HepG2 (cell line): ENCODE measurements around the gene MMRN1. TPM values are rescaled to one million over a fixed set of nuclear protein-coding genes. Genes with fewer than 3 reads are reported as not detected.

ENCODE experiments used
- ATAC-seq: fragments of 200-7000 bp; cut with Tn5 transposase; 3 replicates; pipeline ENCODE4 v1.9.1; 2020; ENCODE audit warnings: mild to moderate bottlenecking, moderate library complexity
- BruUV-seq: library from RNA; stranded (reverse); fragments of 400-500 nt; replicated peaks from 2 replicates; lab custom pipeline; 2021; lab: Mats Ljungman, UMichigan
- CTCF ChIA-PET: fragments of 300-600 bp; formaldehyde crosslinking; extraction: SDS; loops from one replicate; lab custom pipeline; 2021; ENCODE audit warnings: low total read pairs, inconsistent platforms, low intra/inter-chr PET ratio; lab: Yijun Ruan, JAX
- POLR2A ChIA-PET: fragments of 350-600 bp; sonication (Branson Sonifier 250); formaldehyde crosslinking; loops from one replicate; lab custom pipeline; 2020; ENCODE audit warnings: antibody characterized with exemption, inconsistent platforms; lab: Yijun Ruan, JAX
- DNase-seq: peaks from one replicate; pipeline ENCODE4 v3.0.0-alpha.2; 2015; ENCODE audit warnings: low spot score
- FAIRE-seq: peaks from 3 replicates; lab custom pipeline; 2011; peaks lifted over from hg19 to GRCh38; lab: Jason Lieb, UNC
- H2AFZ ChIP-seq: one replicate; pipeline ENCODE4 v1.6.1; 2011; ENCODE audit warnings: low read length, inconsistent platforms
- H3K27ac ChIP-seq: fragments of 300-600 bp; 3 replicates; pipeline ENCODE4 v1.8.0; 2011; ENCODE audit warnings: mixed run types, mild to moderate bottlenecking, mixed read lengths, low read length, inconsistent platforms; ENCODE audit not compliant: insufficient read depth; ENCODE audit errors: extremely low read length
- H3K27me3 ChIP-seq, 2 experiments: fragments of 200-600 bp in 1 of 2; 2 replicates in 1 of 2; 3 replicates in 1 of 2; pipeline versions ENCODE4 v1.6.0 to v1.8.0; 2011; ENCODE audit warnings: low read length in 2 of 2, mild to moderate bottlenecking in 2 of 2, moderate library complexity in 2 of 2, inconsistent platforms in 1 of 2; ENCODE audit not compliant: insufficient read depth in 2 of 2, control insufficient read depth in 1 of 2
- H3K36me3 ChIP-seq, 2 experiments: fragments of 200-600 bp in 1 of 2; replicated peaks in 1 of 2; 2 replicates in 1 of 2; 3 replicates in 1 of 2; pipeline versions ENCODE4 v1.5.1 to v1.8.0; 2011; ENCODE audit warnings: low read length in 2 of 2, inconsistent platforms in 1 of 2; ENCODE audit not compliant: insufficient read depth in 2 of 2, control insufficient read depth in 1 of 2
- H3K4me1 ChIP-seq: 2 replicates; pipeline ENCODE4 v1.5.1; 2012; ENCODE audit warnings: low read length, inconsistent platforms; ENCODE audit not compliant: insufficient read depth
- H3K4me2 ChIP-seq: 2 replicates; pipeline ENCODE4 v1.6.0; 2011; ENCODE audit warnings: low read depth, low read length, inconsistent platforms
- H3K4me3 ChIP-seq, 3 experiments: fragments of 200-600 bp in 1 of 3; sonication (generic), shearing (Covaris generic) in 1 of 3; replicated peaks in 1 of 3; 2 replicates each; pipeline ENCODE4 v1.5.1; 2011 to 2016; ENCODE audit warnings: low read length in 3 of 3, inconsistent platforms in 2 of 3, low read depth in 2 of 3, mild to moderate bottlenecking in 2 of 3, control low read depth in 1 of 3, mixed read lengths in 1 of 3; ENCODE audit not compliant: insufficient read depth in 1 of 3
- H3K79me2 ChIP-seq: one replicate; pipeline ENCODE4 v1.6.1; 2011; ENCODE audit warnings: low read length, inconsistent platforms; ENCODE audit not compliant: insufficient read depth
- H3K9ac ChIP-seq: 2 replicates; pipeline ENCODE4 v1.6.0; 2011; ENCODE audit warnings: mild to moderate bottlenecking, low read depth, low read length, inconsistent platforms; ENCODE audit not compliant: insufficient read depth
- H3K9me3 ChIP-seq: 2 replicates; pipeline ENCODE4 v1.5.1; 2012; ENCODE audit warnings: mild to moderate bottlenecking, low read length
- H4K20me1 ChIP-seq: 2 replicates; pipeline ENCODE4 v1.6.0; 2011; ENCODE audit warnings: inconsistent platforms, mild to moderate bottlenecking, low read length, moderate library complexity; ENCODE audit not compliant: insufficient read depth
- ZFAT ChIP-seq: sonication (generic); formaldehyde crosslinking; conservative IDR thresholded peaks from 2 replicates; pipeline ENCODE4 v1.8.1; 2023; ENCODE audit warnings: missing genetic modification reagents, inconsistent platforms
- WGBS: methylation state at CpG from one replicate; pipeline ENCODE4 v1.1.6; 2017; ENCODE audit warnings: low lambda C conversion rate; 5-methylcytosine and 5-hydroxymethylcytosine counted together
- in situ Hi-C: cut with HindIII; loops from 2 replicates; pipeline ENCODE4 v1.10.0; 2017; ENCODE audit warnings: low pct_unique_long_range_greater_than_20kb; ENCODE audit not compliant: extremely low pct_ligation_motif_present
- intact Hi-C: fragments of 100-400 bp; cut with micrococcal nuclease; formaldehyde crosslinking; loops from one replicate; pipeline ENCODE4 v1.10.0; 2022; ENCODE audit not compliant: unreplicated experiment
- polyA plus RNA-seq, 8 experiments: library from polyadenylated mRNA; depleted of rRNA in 3 of 8; stranded (reverse) in 7 of 8; unstranded in 1 of 8; fragments of >200 nt; fragmentation: Illumina TruSeq in 4 of 8; extraction: Trizol in 4 of 8; gene quantifications; 2 replicates each; pipeline versions ENCODE4 v1.2.1 to v1.2.3, GENCODE V29; 2011 to 2016; ENCODE audit warnings: low read depth in 4 of 8, missing spikeins in 1 of 8, mixed read lengths in 1 of 8; ENCODE audit not compliant: insufficient read depth in 1 of 8
- total RNA-seq, 5 experiments: library from RNA; depleted of rRNA; stranded (reverse); fragments of >200 nt; fragmentation: Illumina TruSeq; extraction: Trizol; gene quantifications; 2 replicates each; pipeline ENCODE4 v1.2.3, GENCODE V29; 2016; ENCODE audit warnings: low read depth in 1 of 5
- TF ChIP-seq, protein P1 (sequence below): sonication (generic); formaldehyde crosslinking; IDR thresholded peaks from 2 replicates; pipeline ENCODE4 v1.4.0; 2020; ENCODE audit warnings: mild to moderate bottlenecking, missing genetic modification reagents
- TF ChIP-seq, protein P2 (sequence below): sonication (generic); formaldehyde crosslinking; IDR thresholded peaks from 2 replicates; pipeline ENCODE4 v1.4.0; 2020; ENCODE audit warnings: low read depth, mild to moderate bottlenecking, missing genetic modification reagents
- TF ChIP-seq, protein P3 (sequence below): sonication (generic); formaldehyde crosslinking; IDR thresholded peaks from 2 replicates; pipeline ENCODE4 v1.4.0; 2020; ENCODE audit warnings: missing genetic modification reagents
- TF ChIP-seq, protein P4 (sequence below): sonication (generic); formaldehyde crosslinking; IDR thresholded peaks from 2 replicates; pipeline ENCODE4 v1.4.0; 2020; ENCODE audit warnings: missing genetic modification reagents, mild to moderate bottlenecking, borderline replicate concordance
- TF ChIP-seq, protein P5 (sequence below): sonication (generic); formaldehyde crosslinking; IDR thresholded peaks from 2 replicates; pipeline ENCODE4 v1.8.0; 2022; ENCODE audit warnings: missing genetic modification reagents, mild to moderate bottlenecking, moderate library complexity, borderline replicate concordance

Gene MMRN1
- total and polyA plus RNA-seq, 2 of the 13 experiments (the other 11 are each of a cell fraction or from before 2014, with no cell fraction given), result not detected

DNA sequence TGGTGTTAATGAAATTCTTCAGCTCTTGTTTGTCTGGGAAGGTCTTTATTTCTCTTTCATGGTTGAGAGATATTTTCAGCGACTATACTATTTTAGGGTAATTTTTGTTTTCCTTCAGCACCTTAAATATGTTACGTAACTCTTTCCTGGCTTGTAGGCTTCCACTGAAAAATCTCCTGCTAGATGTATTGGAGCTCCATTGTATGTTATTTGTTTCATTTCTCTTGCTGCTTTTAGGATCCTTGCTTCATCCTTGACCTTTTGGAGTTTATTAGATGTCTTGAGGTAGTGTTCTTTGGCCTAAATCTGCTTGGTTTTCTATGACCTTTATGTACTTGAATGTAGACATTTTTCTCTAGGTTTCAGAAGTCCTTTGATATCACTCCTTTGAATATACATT, 93.6 kb downstream of the MMRN1 start:
- Histone ChIP-seq H4K20me1 (no peaks in the 10 kb centered on the region), H3K4me1 (peaks cover 8% of the 10 kb centered on the region; the same call in 1 of the 2 replicates), H3K79me2 (no peaks in the 10 kb centered on the region), H3K9me3 (no peaks in the 10 kb centered on the region; the same call in 1 of the 2 replicates), H3K9ac (no peak overlapping the region), H3K4me2 (no peak overlapping the region), H3K27ac (no peak overlapping the region), H3K36me3 (no peaks in the 10 kb centered on the region), H3K27me3 (no peaks in the 10 kb centered on the region), H2AFZ (no peak overlapping the region), H3K4me3 (no peak overlapping the region)
- DNase-seq (no peak), ATAC-seq (no peak), FAIRE-seq (no peak)
- TF ChIP-seq, protein P1, sequence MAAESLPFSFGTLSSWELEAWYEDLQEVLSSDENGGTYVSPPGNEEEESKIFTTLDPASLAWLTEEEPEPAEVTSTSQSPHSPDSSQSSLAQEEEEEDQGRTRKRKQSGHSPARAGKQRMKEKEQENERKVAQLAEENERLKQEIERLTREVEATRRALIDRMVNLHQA (CRISPR knock-in tag), result no peak
- TF ChIP-seq, protein P2, sequence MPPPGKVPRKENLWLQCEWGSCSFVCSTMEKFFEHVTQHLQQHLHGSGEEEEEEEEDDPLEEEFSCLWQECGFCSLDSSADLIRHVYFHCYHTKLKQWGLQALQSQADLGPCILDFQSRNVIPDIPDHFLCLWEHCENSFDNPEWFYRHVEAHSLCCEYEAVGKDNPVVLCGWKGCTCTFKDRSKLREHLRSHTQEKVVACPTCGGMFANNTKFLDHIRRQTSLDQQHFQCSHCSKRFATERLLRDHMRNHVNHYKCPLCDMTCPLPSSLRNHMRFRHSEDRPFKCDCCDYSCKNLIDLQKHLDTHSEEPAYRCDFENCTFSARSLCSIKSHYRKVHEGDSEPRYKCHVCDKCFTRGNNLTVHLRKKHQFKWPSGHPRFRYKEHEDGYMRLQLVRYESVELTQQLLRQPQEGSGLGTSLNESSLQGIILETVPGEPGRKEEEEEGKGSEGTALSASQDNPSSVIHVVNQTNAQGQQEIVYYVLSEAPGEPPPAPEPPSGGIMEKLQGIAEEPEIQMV (CRISPR knock-in tag), result no peak
- TF ChIP-seq, protein P3, sequence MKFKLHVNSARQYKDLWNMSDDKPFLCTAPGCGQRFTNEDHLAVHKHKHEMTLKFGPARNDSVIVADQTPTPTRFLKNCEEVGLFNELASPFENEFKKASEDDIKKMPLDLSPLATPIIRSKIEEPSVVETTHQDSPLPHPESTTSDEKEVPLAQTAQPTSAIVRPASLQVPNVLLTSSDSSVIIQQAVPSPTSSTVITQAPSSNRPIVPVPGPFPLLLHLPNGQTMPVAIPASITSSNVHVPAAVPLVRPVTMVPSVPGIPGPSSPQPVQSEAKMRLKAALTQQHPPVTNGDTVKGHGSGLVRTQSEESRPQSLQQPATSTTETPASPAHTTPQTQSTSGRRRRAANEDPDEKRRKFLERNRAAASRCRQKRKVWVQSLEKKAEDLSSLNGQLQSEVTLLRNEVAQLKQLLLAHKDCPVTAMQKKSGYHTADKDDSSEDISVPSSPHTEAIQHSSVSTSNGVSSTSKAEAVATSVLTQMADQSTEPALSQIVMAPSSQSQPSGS, result no peak
- in situ Hi-C loops, result no loop called here
- CTCF ChIA-PET, result no interaction called here
- intact Hi-C loops, result no loop called here
- POLR2A ChIA-PET, result no interaction called here
- 48% methylated on average over 2 of the region's 2 CpGs for WGBS
- BruUV-seq, result no TSS peak

DNA sequence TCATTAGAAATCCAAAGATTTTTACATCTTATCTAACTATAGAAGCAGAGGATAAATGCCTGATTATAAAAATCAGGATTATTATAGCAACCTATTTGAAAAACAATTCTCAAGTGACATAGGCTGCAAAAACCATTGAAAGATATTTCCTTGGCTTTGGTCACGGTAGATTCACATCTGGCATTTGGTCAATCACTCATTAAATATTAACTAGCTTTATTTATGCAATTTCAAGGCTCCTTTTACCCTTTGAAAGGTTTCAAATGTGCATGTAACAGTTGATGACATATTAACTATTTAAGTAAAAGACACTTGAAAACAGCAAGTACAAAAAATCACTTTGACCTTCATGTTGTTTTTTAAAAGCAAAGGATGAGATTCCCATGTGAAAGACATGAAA, 98.1 kb downstream of the MMRN1 start:
- Histone ChIP-seq H2AFZ (no peak overlapping the region), H3K9me3 (no peaks in the 10 kb centered on the region; the same call in 1 of the 2 replicates), H3K27me3 (no peaks in the 10 kb centered on the region), H3K4me3 (no peak overlapping the region), H3K36me3 (no peaks in the 10 kb centered on the region), H4K20me1 (no peaks in the 10 kb centered on the region), H3K9ac (no peak overlapping the region), H3K79me2 (no peaks in the 10 kb centered on the region), H3K27ac (no peak overlapping the region), H3K4me2 (no peak overlapping the region), H3K4me1 (peaks cover 34% of the 10 kb centered on the region)
- WGBS, result 3% methylated on average over 1 of the region's 1 CpG
- BruUV-seq, result no TSS peak
- CTCF ChIA-PET, result no interaction called here
- FAIRE-seq, result no peak
- intact Hi-C loops, result no loop called here
- DNase-seq, result no peak
- in situ Hi-C loops, result no loop called here
- no peak for ATAC-seq
- POLR2A ChIA-PET, result no interaction called here
- 0 out of 2 replicates have a peak, but pooled peaks have one; percentile 67 for TF ChIP-seq ZFAT (CRISPR knock-in tag)
- TF ChIP-seq, protein P4, sequence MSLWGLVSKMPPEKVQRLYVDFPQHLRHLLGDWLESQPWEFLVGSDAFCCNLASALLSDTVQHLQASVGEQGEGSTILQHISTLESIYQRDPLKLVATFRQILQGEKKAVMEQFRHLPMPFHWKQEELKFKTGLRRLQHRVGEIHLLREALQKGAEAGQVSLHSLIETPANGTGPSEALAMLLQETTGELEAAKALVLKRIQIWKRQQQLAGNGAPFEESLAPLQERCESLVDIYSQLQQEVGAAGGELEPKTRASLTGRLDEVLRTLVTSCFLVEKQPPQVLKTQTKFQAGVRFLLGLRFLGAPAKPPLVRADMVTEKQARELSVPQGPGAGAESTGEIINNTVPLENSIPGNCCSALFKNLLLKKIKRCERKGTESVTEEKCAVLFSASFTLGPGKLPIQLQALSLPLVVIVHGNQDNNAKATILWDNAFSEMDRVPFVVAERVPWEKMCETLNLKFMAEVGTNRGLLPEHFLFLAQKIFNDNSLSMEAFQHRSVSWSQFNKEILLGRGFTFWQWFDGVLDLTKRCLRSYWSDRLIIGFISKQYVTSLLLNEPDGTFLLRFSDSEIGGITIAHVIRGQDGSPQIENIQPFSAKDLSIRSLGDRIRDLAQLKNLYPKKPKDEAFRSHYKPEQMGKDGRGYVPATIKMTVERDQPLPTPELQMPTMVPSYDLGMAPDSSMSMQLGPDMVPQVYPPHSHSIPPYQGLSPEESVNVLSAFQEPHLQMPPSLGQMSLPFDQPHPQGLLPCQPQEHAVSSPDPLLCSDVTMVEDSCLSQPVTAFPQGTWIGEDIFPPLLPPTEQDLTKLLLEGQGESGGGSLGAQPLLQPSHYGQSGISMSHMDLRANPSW (CRISPR knock-in tag), result no peak
- TF ChIP-seq, protein P5, sequence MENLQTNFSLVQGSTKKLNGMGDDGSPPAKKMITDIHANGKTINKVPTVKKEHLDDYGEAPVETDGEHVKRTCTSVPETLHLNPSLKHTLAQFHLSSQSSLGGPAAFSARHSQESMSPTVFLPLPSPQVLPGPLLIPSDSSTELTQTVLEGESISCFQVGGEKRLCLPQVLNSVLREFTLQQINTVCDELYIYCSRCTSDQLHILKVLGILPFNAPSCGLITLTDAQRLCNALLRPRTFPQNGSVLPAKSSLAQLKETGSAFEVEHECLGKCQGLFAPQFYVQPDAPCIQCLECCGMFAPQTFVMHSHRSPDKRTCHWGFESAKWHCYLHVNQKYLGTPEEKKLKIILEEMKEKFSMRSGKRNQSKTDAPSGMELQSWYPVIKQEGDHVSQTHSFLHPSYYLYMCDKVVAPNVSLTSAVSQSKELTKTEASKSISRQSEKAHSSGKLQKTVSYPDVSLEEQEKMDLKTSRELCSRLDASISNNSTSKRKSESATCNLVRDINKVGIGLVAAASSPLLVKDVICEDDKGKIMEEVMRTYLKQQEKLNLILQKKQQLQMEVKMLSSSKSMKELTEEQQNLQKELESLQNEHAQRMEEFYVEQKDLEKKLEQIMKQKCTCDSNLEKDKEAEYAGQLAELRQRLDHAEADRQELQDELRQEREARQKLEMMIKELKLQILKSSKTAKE (CRISPR knock-in tag), result no peak
